HEK293 (cell line): Measurements from ENCODE around the gene OTUD1.

Experiments
- AEBP2 ChIP-seq: fragments of 450-650 bp; formaldehyde crosslinking; IDR thresholded peaks from 2 replicates; pipeline ENCODE4 v1.5.1; 2016; ENCODE audit warnings: missing biosample characterization, missing genetic modification characterization, borderline replicate concordance
- BCL11B ChIP-seq: fragments of 450-650 bp; formaldehyde crosslinking; IDR thresholded peaks from 2 replicates; pipeline ENCODE4 v1.5.1; 2016; ENCODE audit warnings: low read depth, missing biosample characterization, missing genetic modification characterization
- ELK4 ChIP-seq: IDR thresholded peaks from 2 replicates; pipeline ENCODE4 v1.6.1; 2011; ENCODE audit warnings: mild to moderate bottlenecking, low read depth, low read length, borderline replicate concordance
- KLF16 ChIP-seq: fragments of 450-650 bp; formaldehyde crosslinking; IDR thresholded peaks from 2 replicates; pipeline ENCODE4 v1.5.1; 2017; ENCODE audit warnings: missing biosample characterization, missing genetic modification characterization
- KLF7 ChIP-seq: fragments of 450-650 bp; formaldehyde crosslinking; IDR thresholded peaks from 2 replicates; pipeline ENCODE4 v1.5.1; 2016; ENCODE audit warnings: missing biosample characterization, missing genetic modification characterization, borderline replicate concordance
- KLF9 ChIP-seq: fragments of 450-650 bp; formaldehyde crosslinking; IDR thresholded peaks from 2 replicates; pipeline ENCODE4 v1.5.1; 2016; ENCODE audit warnings: missing biosample characterization, missing genetic modification characterization, low read depth
- MEIS1 ChIP-seq: sonication (generic); formaldehyde crosslinking; IDR thresholded peaks from 2 replicates; pipeline ENCODE4 v1.8.1; 2022; ENCODE audit warnings: missing genetic modification reagents, mild to moderate bottlenecking, borderline replicate concordance
- MZF1 ChIP-seq: fragments of 450-650 bp; formaldehyde crosslinking; IDR thresholded peaks from 2 replicates; pipeline ENCODE4 v1.5.1; 2017; ENCODE audit warnings: missing biosample characterization, missing genetic modification characterization, borderline replicate concordance
- PRDM1 ChIP-seq: fragments of 450-650 bp; formaldehyde crosslinking; IDR thresholded peaks from 2 replicates; pipeline ENCODE4; 2016; ENCODE audit warnings: missing biosample characterization, missing genetic modification characterization
- PRDM10 ChIP-seq: fragments of 450-650 bp; formaldehyde crosslinking; IDR thresholded peaks from 2 replicates; pipeline ENCODE4 v1.5.1; 2016; ENCODE audit warnings: missing biosample characterization, missing genetic modification characterization
- REPIN1 ChIP-seq: fragments of 450-650 bp; formaldehyde crosslinking; IDR thresholded peaks from 2 replicates; pipeline ENCODE4 v1.5.1; 2017; ENCODE audit warnings: missing biosample characterization, missing genetic modification characterization, low read depth
- ZBTB20 ChIP-seq: fragments of 450-650 bp; formaldehyde crosslinking; IDR thresholded peaks from 2 replicates; pipeline ENCODE4 v1.5.1; 2016; ENCODE audit warnings: missing biosample characterization, missing genetic modification characterization
- ZBTB21 ChIP-seq: fragments of 450-650 bp; formaldehyde crosslinking; IDR thresholded peaks from 2 replicates; pipeline ENCODE4 v1.5.1; 2017; ENCODE audit warnings: missing biosample characterization, missing genetic modification characterization
- ZBTB6 ChIP-seq: fragments of 450-650 bp; formaldehyde crosslinking; IDR thresholded peaks from 2 replicates; pipeline ENCODE4 v1.5.1; 2017; ENCODE audit warnings: missing biosample characterization, missing genetic modification characterization
- ZBTB7A ChIP-seq: fragments of 450-650 bp; formaldehyde crosslinking; IDR thresholded peaks from 2 replicates; pipeline ENCODE4 v1.5.1; 2016; ENCODE audit warnings: low read depth, missing biosample characterization, missing genetic modification characterization
- ZFHX2 ChIP-seq: fragments of 450-650 bp; formaldehyde crosslinking; conservative IDR thresholded peaks from 2 replicates; pipeline ENCODE4 v1.5.1; 2016; ENCODE audit warnings: missing biosample characterization, missing genetic modification characterization
- ZFP37 ChIP-seq: fragments of 450-650 bp; formaldehyde crosslinking; IDR thresholded peaks from 2 replicates; pipeline ENCODE4 v1.5.1; 2016; ENCODE audit warnings: missing biosample characterization, missing genetic modification characterization
- ZNF112 ChIP-seq: fragments of 450-650 bp; formaldehyde crosslinking; IDR thresholded peaks from 2 replicates; pipeline ENCODE4 v1.5.0; 2017; ENCODE audit warnings: missing biosample characterization, missing genetic modification characterization
- ZNF157 ChIP-seq: fragments of 450-650 bp; formaldehyde crosslinking; IDR thresholded peaks from 2 replicates; pipeline ENCODE4 v1.5.1; 2016; ENCODE audit warnings: missing biosample characterization, missing genetic modification characterization
- ZNF2 ChIP-seq: fragments of 450-650 bp; formaldehyde crosslinking; IDR thresholded peaks from 2 replicates; pipeline ENCODE4 v1.5.1; 2016; ENCODE audit warnings: missing biosample characterization, missing genetic modification characterization
- ZNF266 ChIP-seq: fragments of 450-650 bp; formaldehyde crosslinking; IDR thresholded peaks from 2 replicates; pipeline ENCODE4 v1.5.1; 2016; ENCODE audit warnings: missing biosample characterization, missing genetic modification characterization, low read depth
- ZNF302 ChIP-seq: fragments of 450-650 bp; formaldehyde crosslinking; IDR thresholded peaks from 2 replicates; pipeline ENCODE4 v1.5.1; 2016; ENCODE audit warnings: missing biosample characterization, missing genetic modification characterization, low read depth
- ZNF391 ChIP-seq: fragments of 450-650 bp; formaldehyde crosslinking; IDR thresholded peaks from 2 replicates; pipeline ENCODE4 v1.5.1; 2016; ENCODE audit warnings: low read depth, missing biosample characterization, missing genetic modification characterization, borderline replicate concordance
- ZNF404 ChIP-seq: fragments of 450-650 bp; formaldehyde crosslinking; IDR thresholded peaks from 2 replicates; pipeline ENCODE4 v1.5.1; 2017; ENCODE audit warnings: missing biosample characterization, missing genetic modification characterization
- ZNF510 ChIP-seq: fragments of 450-650 bp; formaldehyde crosslinking; IDR thresholded peaks from 2 replicates; pipeline ENCODE4 v1.5.1; 2018; ENCODE audit warnings: mild to moderate bottlenecking, missing genetic modification characterization, missing biosample characterization; ENCODE audit not compliant: insufficient replicate concordance
- ZNF621 ChIP-seq: fragments of 450-650 bp; formaldehyde crosslinking; IDR thresholded peaks from 2 replicates; pipeline ENCODE4 v1.5.1; 2017; ENCODE audit warnings: missing biosample characterization, missing genetic modification characterization
- ZNF623 ChIP-seq: fragments of 450-650 bp; formaldehyde crosslinking; IDR thresholded peaks from 2 replicates; pipeline ENCODE4 v1.5.1; 2016; ENCODE audit warnings: missing biosample characterization, missing genetic modification characterization
- ZNF654 ChIP-seq: fragments of 450-650 bp; formaldehyde crosslinking; IDR thresholded peaks from 2 replicates; pipeline ENCODE4 v1.5.1; 2016; ENCODE audit warnings: low read depth, missing biosample characterization, missing genetic modification characterization
- ZNF658 ChIP-seq: fragments of 450-650 bp; formaldehyde crosslinking; IDR thresholded peaks from 2 replicates; pipeline ENCODE4; 2016; ENCODE audit warnings: missing biosample characterization, missing genetic modification characterization
- ZNF701 ChIP-seq: fragments of 450-650 bp; formaldehyde crosslinking; IDR thresholded peaks from 2 replicates; pipeline ENCODE4 v1.5.1; 2016; ENCODE audit warnings: missing biosample characterization, missing genetic modification characterization
- ZNF704 ChIP-seq: fragments of 450-650 bp; formaldehyde crosslinking; IDR thresholded peaks from 2 replicates; pipeline ENCODE4 v1.5.1; 2016; ENCODE audit warnings: missing biosample characterization, missing genetic modification characterization
- ZSCAN23 ChIP-seq: fragments of 450-650 bp; formaldehyde crosslinking; IDR thresholded peaks from 2 replicates; pipeline ENCODE4 v1.5.1; 2016; ENCODE audit warnings: missing biosample characterization, missing genetic modification characterization
- ZXDB ChIP-seq: fragments of 450-650 bp; formaldehyde crosslinking; IDR thresholded peaks from 2 replicates; pipeline ENCODE4 v1.5.1; 2016; ENCODE audit warnings: missing biosample characterization, missing genetic modification characterization

Gene OTUD1

DNA sequence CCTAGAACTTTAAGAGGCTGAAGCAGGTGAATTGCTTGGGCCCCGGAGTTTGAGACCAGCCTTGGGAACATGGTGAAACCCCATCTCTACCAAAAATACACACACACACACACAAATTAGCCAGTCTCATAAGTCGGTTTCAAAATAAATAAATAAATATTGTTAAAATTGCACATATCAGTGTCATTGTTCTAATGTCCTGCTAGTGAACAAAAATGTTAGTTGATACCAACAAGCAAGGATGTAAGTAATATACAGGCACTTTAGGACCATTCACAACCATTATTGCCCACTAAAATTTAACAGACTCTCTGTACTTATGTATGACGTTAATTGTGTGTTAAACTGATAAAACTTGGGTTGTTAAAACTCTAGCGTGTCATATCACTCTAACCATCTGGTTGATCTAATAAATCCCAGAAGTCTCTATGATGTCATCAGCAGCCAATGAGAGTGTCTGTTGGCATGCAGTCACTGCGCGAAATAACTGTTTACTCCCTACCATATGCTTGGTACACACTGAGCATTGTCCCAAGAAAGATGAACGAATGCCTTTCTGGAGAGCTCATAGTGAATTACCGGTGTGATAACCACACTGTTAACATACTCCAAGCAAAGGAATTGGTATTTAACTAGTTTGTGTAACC lies 30.4 kb upstream of the OTUD1 start (continued):
- TF ChIP-seq PRDM10 (tag by site-specific recombination) = peak; percentile 79
- TF ChIP-seq ZNF621 (tag by site-specific recombination) = no peak
- TF ChIP-seq ZFHX2 (tag by site-specific recombination) = no peak
- TF ChIP-seq MZF1 (tag by site-specific recombination) = peak; percentile 38; the same call in 1 of the 2 replicates
- no peak for TF ChIP-seq PRDM1 (tag by site-specific recombination)
- TF ChIP-seq ZXDB (tag by site-specific recombination) = peak; percentile 96
- TF ChIP-seq ZNF654 (tag by site-specific recombination) = peak; percentile 33
- peak; percentile 96 for TF ChIP-seq ZSCAN23 (tag by site-specific recombination)
- no peak for TF ChIP-seq ZNF404 (tag by site-specific recombination)
- no peak for TF ChIP-seq ZNF704 (tag by site-specific recombination)
- TF ChIP-seq AEBP2 (tag by site-specific recombination) = 0 out of 2 replicates have a peak, but pooled peaks have one; percentile 15
- TF ChIP-seq ZNF2 = no peak; the same call in 1 of the 2 replicates
- TF ChIP-seq ZBTB6 = peak; percentile 16; the same call in 1 of the 2 replicates
- TF ChIP-seq ZNF266 (tag by site-specific recombination) = peak; percentile 54; the same call in 1 of the 2 replicates
- no peak for TF ChIP-seq REPIN1 (tag by site-specific recombination)
- peak; percentile 37; the same call in 1 of the 2 replicates for TF ChIP-seq ZNF302 (tag by site-specific recombination)
- TF ChIP-seq ZBTB20 = peak; percentile 46
- TF ChIP-seq MEIS1 (CRISPR knock-in tag) = no peak
- peak; percentile 50 for TF ChIP-seq KLF16
- TF ChIP-seq KLF9 (tag by site-specific recombination) = no peak
- TF ChIP-seq KLF7 (tag by site-specific recombination) = no peak
- TF ChIP-seq BCL11B (tag by site-specific recombination) = peak; percentile 86
- no peak for TF ChIP-seq ELK4
- TF ChIP-seq ZNF623 (tag by site-specific recombination) = peak; percentile 33; the same call in 1 of the 2 replicates
- TF ChIP-seq ZFP37 (tag by site-specific recombination) = peak; percentile 66; the same call in 1 of the 2 replicates
- TF ChIP-seq ZNF112 (tag by site-specific recombination) = no peak
- TF ChIP-seq ZNF391 (tag by site-specific recombination) = peak; percentile 98; the same call in 1 of the 2 replicates
- peak; percentile 98 for TF ChIP-seq ZBTB21 (tag by site-specific recombination)
- TF ChIP-seq ZBTB7A (tag by site-specific recombination) = no peak
- no peak for TF ChIP-seq ZNF658 (tag by site-specific recombination)
- TF ChIP-seq ZNF157 (tag by site-specific recombination) = no peak
- no peak for TF ChIP-seq ZNF510 (tag by site-specific recombination)
- TF ChIP-seq ZNF701 = no peak
